GM03348 (cell line): ENCODE data around the gene SLC34A3.

Experiments
- DNase-seq: peaks from one replicate; pipeline ENCODE4 v3.0.0; 2012; ENCODE audit warnings: low spot score

SLC34A3 gene

DNA sequence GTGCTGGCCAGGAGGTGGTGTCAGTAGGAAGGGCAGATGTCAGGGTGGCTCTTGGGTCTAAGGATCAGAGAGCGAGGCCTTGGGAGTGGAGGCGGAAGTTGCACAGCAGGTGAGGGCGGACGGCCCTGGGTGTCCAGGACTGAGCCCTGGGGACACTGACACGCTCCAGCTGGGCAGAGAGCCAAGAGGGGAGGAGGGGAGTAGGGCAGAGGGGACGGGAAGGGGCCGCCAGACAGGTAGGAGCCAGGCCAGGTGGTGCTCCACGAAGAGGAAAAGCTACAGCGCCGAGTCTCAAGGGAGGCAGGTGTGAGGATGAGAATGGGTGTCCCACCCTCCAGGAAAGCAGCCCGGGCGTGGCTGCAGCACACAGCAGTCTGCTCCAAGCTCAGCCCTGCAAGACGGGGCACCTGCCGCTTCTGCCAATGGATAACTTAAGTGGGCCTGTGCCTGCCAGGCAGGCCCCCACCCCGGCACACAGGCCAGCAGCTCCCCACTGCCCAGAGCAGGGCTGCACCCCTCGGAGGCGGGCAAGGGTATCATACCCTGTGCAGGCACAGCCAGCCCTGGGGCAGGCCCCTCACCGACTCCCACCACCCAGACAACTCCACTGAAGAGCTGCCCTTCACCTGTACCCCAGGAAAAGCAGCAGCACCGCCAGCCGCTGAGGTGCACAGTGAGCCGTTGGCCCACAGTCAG is 35.0 kb upstream of the SLC34A3 start:
- DNase-seq: no peak

GRCh38 chr9:137198051-137198901 is 32.4 kb upstream of the SLC34A3 start:
- no peak for DNase-seq

- DNase-seq: no peak
Measured at GRCh38 chr9:137198902-137199283, 31.8 kb upstream of the SLC34A3 start.

- peak; percentile 22 for DNase-seq
Measured at GRCh38 chr9:137199411-137200121, 31.1 kb upstream of the SLC34A3 start.

GRCh38 chr9:137200311-137201204 is 30.1 kb upstream of the SLC34A3 start, which contains the start of gene TPRN:
Gene TPRN (minus strand): TSS chr9:137200741. CDS start chr9:137200711, 30 bp downstream.
- DNase-seq: peak; percentile 100

DNA sequence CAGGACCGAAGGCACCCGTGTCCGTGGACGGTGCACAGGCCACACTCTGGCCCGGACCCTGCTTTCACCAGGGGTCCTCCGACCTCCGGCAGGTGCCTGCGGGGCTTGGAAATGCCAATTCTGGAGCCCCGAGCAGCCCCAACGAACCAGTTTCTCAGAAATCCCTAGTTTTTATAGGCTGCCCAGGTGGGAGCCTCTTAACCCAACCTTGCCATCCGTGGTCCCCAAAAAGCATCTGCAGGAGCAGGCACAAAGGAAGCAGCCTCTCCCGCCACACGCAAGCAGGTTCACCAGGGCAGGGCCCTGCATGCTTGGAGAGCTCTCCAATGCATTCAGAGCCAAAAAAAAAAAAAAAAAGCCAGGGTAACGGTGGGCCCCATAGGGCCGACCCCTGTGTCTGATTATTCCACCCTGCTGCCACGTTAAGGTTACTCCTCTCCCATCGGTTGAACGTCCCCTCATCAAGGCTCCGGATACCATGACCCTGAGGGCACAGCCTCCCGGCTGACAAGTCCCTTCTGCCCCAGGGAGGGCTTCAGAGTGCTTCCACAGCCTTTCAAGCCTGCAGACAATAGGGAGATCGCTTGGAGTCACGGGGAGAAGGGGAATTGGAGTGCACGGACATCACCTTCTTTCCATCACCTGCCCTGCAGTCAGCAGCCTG is 29.4 kb upstream of the SLC34A3 start:
- DNase-seq: no peak

DNA sequence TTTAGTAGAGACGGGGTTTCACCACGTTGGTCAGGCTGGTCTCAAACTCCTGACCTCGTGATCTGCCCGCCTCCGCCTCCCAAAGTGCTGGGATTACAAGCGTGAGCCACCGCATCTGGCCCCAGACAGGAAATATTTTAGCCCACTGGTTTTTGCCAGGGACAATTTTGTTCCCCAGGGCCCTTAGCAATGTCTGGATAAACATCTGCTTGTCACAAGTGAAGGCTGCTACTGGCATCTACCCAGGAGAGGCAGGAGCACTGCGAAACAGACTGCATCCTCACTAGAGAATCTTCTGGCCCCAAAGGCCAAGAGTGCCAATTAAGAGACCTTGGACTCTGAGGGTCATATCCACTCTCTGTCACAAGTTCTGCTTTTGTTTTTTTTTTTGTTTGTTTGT is 27.7 kb upstream of the SLC34A3 start:
- DNase-seq: no peak

- no peak for DNase-seq
Measured at GRCh38 chr9:137204731-137205125, 26.0 kb upstream of the SLC34A3 start.

DNA sequence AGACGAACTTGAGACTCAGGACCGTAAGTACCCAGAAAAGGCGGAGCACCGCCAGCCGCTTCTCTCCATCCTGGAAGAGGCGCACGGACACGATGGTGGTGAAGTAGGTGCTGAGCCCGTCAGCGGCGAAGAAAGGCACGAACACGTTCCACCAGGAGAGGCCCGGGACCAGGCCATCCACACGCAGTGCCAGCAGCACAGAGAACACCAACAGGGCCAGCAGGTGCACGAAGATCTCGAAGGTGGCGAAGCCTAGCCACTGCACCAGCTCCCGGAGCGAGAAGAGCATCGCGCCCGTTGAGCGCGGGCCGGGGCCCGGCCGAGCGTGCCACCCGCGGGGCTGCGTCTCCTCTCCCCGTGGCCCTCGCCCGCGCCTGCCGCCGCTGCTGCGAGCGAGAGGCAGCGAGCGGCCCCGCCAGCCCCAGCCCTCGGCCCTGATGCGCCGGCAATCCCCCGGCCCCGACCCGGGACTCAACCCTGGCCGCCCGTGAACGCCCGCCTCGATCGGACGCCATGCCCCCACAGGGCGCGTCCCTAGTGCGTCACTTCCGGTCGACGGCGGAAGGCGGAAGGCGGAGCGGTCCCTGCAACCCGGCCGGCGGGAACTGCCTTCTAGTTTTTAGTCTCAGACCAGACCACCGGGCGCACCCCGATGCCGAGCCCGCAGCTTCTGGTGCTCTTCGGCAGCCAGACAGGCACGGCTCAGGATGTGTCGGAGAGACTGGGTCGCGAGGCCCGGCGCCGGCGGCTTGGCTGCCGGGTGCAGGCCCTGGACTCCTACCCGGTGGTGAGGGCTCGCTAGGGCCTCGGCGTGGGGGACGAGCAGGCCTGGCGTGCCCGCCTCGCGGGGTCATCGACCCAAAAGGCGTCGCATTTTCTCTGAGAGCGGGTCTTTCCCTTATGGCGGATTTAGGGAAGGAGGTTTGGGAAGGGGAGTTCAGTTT is 25.3 kb upstream of the SLC34A3 start, which contains the start of the genes NDOR1 and TMEM203:
Gene NDOR1, plus strand, starts transcription at position 575 of the 944 bp plus-strand sequence. Its CDS starts 78 bp downstream, at position 653.
Gene TMEM203, minus strand, starts transcription at position 523 of the 944 bp plus-strand sequence. Its CDS starts 234 bp downstream, at position 289.
- DNase-seq: peak; percentile 95

GRCh38 chr9:137206602-137207001 is 24.1 kb upstream of the SLC34A3 start:
- no peak for DNase-seq

DNA sequence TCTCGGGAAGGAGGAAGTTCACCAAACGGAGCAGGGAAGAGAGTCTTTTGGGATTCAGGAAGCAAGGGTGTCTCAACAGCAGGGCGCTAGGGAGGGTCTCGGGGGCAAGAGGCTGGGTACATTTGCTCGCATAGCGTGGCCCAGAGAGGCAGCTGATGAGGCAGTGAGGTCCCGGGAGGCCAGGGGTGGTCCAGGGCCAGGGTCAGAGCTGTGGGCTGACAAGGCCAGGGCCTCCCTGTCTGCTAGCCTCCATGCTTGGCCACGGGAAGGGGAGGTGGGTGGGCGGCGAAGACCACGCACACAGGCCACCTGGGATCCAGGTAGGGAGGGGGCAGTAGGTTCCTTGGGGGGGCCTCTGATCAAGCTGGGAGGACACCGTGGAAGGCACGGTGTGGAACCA is 19.2 kb upstream of the SLC34A3 start:
- no peak for DNase-seq

DNA sequence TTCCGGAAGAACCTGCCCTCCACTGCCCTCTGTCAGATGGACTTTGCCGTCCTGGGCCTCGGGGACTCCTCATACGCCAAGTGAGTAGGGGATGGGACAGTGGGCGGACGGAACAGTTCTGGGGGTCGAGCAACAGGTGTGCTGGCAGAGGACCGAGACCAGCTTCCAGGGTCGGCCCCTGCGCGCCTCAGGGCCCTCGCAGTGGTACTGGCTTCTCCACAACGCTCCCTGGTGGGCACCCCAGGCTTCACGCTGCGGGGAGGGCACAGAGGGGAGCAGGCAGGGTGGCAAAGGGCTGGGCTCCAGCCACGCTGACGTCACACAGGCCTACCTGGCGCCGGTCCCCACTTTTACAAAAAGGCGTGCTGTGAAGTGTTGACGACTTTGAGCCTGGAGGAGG is 18.2 kb upstream of the SLC34A3 start:
- no peak for DNase-seq

DNA sequence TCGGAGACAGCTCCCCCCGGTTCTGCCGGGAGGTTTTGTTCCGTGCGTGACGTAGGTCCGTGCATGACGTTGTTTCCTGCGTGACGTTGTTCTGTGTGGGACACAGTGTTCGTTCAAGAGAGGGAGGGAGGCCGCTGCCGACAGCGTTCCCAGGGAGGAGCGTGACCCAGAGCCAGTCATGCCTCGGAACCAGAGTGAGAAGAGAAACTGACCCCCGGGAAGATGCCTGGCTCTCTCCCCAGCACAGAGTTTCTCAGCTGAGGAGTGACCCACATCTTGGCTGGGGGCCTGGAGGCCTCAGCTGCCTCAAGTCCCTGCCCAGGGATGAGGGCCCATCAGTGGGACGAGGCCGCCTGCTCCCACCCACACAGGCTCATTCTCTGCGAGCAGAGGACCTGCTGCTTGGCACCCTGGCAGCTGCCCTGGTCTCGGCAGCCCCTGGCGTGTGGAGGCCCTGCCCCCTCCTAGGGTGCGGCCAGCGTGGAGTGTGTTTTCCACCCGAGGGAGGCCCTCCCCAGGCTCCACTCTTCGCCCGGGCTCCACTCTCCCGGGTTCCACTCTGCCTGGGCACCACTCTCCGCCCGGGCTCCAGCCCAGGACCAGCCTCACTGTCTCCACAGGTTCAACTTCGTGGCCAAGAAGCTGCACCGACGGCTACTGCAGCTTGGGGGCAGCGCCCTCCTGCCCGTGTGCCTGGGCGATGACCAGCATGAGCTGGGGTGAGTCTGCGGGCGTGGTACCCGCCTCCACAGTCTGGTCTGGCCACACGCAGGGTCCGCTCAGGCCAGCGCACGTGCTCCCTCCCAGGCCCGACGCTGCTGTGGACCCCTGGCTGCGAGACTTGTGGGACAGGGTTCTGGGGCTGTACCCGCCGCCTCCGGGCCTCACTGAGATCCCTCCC is 17.3 kb upstream of the SLC34A3 start:
- DNase-seq: no peak

DNA sequence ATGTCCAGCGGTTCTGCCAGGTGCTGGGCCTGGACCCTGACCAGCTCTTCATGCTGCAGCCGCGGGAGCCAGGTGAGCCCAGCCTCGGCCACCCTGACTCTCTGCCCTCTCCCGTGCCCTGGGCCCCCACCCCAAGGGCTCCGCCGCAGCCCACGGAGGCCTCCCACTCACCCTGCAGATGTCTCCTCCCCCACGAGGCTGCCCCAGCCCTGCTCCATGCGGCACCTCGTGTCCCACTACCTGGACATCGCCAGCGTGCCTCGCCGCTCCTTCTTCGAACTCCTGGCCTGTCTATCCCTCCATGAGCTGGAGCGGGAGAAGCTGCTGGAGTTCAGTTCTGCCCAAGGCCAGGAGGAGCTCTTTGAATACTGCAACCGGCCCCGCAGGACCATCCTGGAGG is 16.1 kb upstream of the SLC34A3 start:
- no peak for DNase-seq

- no peak for DNase-seq
Measured at GRCh38 chr9:137215196-137215986, 15.3 kb upstream of the SLC34A3 start.

- DNase-seq: no peak
Measured at GRCh38 chr9:137216188-137216965, 14.3 kb upstream of the SLC34A3 start.
